COLO668 (cell line): ENCODE data around the gene BTN1A1.

Source experiments
- DNase-seq: peaks from one replicate; lab custom pipeline; 2025; ENCODE audit not compliant: unreplicated experiment; lab: John Stamatoyannopoulos, UW

Gene BTN1A1

DNA sequence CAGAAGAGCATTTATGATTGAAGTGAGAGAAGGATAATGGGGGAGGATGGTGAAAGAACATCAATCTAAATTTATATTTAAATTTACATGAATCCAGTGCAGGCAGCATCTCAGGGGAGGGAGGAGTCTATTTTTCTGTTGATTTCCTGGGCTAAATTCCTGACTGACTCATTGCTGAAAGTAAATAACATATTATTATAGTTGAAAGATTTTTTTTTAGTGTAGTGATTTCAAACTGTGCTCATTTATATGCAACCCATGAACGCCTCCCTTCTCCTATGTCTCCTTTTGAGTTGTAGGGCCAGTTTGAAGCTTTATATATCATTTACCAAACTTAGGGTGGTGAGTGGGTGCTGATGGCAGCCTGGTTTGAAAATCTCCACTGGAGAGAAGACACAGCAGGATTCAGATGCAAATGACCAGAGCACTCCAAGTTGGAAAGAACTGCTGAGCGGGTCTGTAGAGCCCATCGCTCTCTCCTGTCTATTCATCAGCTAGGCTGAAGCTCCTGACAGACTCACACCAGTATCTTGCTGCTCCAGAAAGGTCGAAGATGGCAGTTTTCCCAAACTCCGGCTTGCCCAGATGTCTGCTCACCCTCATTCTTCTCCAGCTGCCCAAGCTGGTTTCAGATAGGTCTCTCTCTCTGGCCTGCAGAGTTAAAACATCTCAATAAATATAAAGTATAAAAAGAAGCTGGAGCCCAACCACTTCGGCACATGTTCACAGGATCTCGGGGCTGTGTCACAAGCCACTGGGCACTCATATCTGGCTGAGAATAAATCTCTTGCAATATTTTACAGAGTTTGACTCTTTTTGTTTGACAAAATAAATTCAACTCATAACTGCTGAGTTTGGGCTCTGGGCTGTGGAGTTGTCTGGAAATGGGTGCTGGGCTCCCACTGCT lies 24.0 kb upstream of the BTN1A1 start:
- no peak for DNase-seq

DNA sequence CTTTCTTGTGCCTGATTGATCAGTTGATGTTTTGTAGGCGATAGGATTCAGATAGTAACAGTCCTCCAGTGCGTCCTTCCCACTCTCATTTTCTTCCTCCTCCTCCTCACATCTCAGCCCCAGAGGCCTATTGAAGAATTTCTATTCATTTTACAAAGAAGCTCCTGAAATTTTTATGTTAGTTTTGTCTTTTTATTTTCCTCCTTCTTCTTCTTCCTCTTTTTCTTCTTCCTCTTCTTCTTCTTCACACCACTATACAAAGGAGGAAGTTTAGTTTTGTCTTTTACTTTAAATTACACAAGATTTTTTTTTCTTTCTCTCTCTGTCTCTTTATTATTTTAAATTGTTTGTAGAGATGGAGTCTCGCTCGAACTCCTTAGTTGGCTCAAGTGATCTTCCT lies 23.2 kb upstream of the BTN1A1 start:
- no peak for DNase-seq

DNA sequence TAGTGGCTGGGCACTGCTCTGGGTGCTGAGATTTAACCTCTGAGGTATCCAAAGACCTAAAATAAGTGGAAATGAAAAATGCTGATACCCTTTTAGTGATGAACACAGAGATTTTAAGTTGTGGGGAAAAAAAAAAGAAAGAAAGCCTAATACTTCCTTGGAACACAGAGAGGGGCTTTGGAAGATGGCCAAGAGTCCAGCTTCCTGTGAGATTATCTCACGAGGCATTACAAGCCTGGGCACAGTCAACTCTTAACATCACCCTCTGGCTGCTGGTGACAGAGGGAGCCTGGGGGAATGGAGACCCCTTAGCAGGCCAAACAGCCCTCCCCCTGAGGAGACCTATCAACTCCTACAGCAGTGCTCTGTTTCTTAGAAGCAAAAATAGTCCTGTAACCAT lies 22.7 kb upstream of the BTN1A1 start:
- DNase-seq: no peak

DNA sequence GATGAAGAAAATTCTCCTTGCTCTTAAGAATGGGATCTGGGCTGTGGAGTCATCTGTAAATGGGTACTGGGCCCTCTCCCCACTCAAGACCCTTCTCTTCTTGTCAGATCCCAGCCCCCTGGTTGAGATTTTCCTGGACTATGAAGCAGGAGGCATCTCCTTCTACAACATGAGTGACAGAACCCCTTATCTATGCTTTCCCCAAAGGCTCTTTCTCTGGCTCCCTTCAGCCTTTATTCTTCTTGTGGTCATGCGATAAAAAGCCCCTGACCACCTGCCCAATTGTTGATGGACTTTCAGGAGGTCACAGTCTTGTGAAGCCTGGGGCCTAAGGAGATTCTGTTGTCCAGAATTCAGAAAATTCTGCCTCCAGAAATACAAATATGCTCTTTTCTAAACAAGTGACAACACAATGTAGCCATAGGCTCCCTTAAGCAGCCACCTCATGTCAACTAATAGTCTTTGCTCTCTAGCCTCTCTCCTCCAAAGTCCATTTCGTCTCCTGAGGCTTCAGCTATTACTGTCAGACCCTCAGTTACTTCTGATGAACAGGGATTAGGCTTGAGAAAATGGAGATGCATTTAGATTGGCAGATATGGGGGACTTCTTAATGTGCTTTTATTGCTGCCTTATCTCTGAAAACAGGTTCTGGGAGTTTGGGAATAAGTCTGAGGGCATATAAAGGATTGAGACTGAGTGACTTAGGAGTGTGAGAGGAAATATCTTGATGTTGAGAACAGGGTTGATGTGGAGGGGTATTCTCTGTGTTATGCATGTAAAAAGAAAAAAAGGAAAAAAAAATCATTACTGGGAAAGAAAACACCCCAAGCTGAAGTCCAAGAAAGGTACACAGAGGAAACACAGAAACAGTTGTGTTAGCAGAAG lies 21.8 kb upstream of the BTN1A1 start:
- DNase-seq: no peak

DNA sequence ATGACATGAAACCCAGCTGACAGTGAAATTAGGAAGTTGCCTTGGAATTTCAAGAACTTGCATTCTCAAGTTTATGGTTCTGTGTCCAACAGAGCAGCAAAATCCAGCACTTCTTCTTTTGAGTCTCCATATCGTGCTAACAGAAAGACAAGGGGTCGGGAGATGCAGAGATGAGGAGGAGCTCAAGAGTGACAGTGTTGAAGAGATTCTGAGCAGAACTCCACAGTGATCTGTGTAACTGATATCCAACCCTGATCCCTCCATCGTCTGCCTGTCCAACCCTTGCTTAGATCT lies 21.2 kb upstream of the BTN1A1 start:
- no peak for DNase-seq

DNA sequence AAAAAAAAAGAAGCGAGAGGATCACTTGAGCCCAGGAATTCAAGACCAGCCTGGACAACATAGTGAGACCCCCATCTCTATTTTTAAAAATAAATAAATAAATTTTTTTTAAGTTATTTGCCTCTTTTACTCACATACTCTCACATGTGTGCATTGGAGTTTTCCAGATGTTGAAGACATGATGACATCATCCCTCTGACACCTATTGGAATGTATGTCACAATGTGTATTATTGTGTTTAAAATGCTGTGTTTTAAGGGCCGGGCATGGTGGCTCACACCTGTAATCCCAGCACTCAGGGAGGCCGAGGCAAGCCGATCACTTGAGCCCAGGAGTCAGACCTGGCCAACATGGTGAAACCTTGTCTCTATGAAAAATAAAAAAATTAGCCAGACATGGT lies 17.8 kb upstream of the BTN1A1 start:
- DNase-seq: no peak

DNA sequence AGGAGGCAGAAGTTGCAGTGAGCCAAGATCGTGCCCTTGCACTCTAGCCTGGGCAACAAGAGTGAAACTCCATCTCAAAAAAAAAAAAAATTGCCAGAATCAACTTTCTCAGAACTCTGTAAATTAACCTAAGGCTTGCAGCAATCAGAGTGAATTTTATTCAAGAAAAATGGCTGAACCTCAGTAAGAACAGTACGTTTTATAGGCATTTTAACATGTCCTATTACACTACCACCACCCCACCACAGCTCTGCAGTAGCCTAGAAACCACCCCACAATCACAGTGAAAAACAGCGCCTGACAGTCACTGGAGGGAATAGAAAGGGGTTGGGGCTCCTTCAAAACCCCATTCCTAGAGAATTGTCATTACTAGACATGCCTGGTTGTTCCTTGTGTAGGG lies 16.4 kb upstream of the BTN1A1 start:
- DNase-seq: no peak

DNA sequence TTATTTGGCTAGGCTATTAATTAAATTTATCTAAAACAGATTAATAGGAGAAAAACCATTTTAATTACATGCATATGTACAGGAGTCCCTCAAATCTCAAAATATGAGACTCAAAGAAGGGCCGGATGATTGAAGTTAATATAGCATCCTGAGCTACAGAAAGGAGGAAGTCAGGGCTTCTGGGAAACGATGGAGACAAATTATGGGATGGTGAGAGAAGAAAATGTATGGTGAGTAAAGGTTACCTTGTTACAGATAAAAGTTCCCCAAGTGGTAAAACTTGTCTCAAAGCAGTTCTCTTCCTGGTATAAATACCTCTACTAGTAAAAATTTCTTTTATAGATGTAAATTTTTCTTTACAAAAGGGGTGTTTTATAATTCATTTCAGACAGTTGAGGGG lies 15.9 kb upstream of the BTN1A1 start:
- no peak for DNase-seq

DNA sequence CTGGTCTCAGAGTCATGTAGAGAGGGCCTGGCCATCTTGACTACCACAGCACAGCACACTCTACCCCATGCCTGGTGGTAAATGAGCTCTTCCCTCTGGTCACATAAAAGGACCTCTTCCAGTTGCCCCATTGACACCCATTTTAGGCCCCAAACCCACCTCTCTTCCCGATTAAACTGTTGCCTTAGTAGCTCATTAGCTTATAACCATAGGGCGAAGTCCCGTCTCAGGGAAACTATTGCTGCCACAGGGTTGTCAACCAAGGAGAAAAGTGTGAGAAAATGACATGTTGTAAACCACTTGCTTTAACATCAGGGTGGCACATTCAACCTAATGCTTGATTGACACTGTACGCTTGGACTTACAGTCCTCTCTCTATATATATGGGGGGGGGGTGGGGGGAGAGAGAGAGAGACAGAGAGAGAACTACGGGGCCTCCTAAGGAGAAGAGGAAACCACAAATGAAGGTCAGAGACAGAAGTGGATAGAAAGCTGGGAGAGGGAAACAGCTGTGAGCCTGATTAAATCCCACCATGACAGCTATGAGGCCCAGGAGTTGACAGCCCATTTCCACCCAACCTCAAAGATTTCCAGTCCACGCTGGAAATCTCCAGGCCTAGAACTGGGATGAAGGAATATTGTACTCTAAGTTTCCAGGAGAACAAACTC lies 14.9 kb upstream of the BTN1A1 start:
- no peak for DNase-seq

DNA sequence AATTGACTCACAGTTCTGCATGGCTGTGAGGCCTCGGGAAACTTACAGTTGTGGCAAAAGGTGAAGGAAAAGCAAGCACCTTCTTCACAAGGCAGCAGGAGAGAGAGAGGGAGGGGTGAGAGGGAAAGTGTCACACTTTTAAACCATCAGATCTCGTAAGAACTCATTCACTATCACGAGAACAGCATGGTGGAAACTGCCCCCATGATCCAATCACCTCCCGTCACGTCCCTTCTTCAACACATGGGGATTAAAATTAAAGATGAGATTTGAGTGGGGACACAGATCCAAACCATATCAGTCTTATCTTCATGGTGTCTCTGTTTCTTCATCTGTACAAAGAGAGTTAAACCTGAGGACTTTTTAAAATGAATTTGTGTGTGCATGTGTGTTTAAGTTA lies 13.7 kb upstream of the BTN1A1 start:
- no peak for DNase-seq

DNA sequence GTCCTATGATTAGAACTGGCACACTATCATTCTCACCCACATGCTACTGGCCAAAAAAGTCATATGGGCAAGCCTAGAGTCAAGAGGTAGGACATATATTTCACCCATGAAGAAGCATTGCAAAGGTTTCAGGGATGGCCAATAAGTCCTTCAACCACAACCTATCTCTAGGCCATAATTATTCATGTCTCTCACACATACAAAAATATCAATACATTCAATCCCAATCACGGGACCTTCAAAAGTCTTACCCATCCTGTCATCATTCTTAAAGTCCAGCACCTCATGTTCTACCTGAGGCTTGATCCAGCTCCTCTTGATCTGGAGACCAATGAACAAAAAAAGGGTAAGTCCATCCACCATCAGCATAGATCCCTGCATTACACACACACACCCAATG lies 12.6 kb upstream of the BTN1A1 start:
- no peak for DNase-seq

DNA sequence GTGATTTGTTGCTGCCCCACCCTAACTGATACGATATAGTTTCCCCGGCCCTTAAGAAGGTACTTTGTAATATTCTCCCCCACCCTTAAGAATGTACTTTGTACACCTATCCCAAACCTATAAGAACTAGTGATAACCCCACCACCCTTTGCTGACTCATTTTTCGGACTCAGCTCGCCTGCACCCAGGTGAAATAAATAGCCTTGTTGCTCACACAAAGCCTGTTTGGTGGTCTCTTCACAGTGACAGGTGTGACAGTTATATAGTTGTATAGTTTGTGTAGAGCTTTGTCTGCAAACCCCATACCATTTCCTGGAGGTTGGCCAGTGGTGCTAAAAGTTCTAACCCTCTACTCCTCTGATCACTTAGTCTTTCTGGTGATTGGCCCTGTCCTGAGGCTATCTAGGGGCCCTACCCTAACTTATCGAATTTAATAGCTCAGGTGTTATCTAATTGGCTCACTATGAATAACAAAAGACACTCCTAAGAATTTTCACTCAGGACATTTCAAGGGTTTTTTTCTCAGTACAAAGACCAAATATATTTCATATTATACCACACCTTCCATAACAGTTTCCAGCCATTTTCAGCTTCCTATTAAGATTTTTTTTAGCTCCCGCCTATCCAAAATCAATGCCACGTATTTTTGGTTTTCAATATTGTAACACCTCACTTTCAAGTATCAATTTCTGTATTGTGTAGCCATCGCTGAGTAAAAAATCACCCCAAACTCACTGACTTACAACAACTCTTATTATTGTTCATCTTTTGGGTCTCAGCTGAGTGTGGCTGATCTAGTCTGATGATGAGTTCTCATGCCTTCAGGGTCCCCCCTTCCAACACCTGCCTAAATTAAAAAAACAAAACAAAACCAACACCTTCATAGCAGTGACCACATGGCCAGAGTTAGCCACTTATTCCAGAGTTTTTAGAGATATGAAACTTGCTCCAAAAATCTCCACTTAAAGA lies 9.8 kb upstream of the BTN1A1 start:
- DNase-seq: no peak

DNA sequence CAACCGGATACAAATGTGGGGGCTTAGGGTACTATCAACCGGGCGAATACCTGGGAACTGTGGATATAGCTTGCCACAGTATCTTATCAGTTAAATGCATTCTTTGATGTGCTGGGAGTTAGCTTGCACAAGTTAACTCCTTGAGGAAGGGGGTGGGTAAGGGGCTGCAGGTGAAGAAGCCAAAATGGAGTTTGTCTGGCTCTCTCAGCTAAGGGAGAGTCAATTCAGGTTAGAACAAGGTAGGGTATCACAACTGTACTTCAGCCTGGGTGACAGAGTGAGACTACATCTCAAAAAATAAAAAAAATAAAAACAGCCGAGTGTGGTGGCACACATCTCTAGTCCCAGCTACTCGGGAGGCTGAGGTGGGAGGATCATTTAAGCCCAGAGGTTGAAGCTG lies 8.5 kb upstream of the BTN1A1 start:
- no peak for DNase-seq

DNA sequence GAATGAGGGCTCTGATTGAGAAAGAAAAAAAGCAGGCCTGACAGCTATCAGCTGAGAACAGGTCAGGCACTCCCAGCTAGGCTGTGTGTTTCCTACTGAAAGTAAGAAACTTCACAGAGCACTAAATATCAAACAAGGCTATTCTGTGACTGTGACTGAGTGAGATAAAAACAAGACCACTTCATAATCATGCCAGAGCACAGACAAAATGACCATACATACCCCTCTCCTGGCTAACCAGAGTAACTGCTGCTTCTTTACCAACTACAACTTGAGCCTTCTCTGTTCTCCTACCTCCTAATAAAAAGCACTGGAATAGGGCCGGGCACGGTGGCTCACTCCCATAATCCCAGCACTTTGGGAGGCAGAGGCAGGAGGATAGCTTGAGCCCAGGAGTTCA lies 6.8 kb upstream of the BTN1A1 start:
- no peak for DNase-seq

DNA sequence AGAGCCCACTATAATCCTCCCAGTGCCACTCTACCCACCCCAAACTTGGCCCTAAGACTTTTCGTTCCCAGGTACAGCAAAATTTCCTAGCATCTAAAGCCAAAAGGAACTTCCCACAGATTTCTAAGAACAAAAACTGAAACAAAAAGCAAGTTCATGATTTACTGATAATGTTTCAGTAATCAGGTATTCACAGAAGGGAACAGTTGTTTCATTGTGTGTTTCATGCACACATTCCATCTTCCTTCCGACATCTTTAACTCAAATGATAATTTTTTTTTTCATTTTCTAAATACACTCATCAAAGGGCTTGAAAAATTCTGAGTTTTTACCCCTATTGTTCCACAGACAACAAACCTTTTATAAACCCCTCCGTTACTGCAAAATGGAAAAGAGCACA lies 6.0 kb upstream of the BTN1A1 start:
- DNase-seq: no peak

DNA sequence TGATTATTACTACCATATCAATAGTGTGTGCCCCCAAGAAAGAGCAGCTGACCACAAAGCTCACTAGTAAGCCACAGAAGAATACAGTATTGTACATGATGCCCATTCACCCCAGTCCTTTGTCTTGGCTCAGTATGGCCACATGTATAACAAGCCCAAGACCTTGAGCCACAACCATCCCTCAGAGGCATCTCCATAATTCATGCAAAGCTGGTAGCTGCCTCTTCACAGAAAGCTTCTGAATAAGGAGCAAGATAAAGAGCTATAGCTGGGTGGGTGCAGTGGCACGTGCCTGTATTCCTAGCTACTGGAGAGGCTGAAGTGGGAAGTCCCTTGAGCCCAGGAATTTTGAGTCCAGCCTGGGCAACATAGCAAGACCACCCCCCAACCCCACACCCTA lies 4.8 kb upstream of the BTN1A1 start:
- no peak for DNase-seq

DNA sequence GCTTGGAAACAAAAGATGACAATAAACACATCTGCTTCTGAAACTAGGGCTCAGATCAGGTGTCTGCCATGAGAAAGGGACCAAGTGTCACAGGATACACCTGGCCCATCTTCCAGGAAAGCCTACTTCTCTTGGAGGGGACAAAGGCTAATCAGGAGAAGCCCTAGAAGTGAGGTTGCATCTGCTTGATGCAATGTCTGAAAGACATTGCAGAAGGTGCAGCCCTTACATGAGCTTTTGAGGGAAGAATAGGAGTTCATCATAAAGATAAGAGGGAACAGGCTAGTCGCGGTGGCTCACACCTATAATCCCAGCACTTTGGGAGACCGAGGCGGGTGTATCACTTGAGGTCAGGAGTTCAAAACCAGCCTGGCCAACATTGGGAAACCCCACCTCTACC lies 2.5 kb upstream of the BTN1A1 start:
- no peak for DNase-seq

DNA sequence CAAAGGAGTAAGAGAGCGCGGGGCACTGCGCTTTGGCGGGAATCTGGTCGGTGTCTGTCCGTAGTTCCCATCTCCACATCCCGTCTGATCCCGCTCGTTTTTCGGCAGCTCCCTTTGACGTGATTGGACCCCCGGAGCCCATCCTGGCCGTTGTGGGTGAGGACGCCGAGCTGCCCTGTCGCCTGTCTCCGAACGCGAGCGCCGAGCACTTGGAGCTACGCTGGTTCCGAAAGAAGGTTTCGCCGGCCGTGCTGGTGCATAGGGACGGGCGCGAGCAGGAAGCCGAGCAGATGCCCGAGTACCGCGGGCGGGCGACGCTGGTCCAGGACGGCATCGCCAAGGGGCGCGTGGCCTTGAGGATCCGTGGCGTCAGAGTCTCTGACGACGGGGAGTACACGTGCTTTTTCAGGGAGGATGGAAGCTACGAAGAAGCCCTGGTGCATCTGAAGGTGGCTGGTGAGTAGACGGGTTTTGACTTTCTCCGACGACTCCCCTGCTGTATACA lies 1.4 kb downstream of the BTN1A1 start:
- DNase-seq: peak; percentile 35

DNA sequence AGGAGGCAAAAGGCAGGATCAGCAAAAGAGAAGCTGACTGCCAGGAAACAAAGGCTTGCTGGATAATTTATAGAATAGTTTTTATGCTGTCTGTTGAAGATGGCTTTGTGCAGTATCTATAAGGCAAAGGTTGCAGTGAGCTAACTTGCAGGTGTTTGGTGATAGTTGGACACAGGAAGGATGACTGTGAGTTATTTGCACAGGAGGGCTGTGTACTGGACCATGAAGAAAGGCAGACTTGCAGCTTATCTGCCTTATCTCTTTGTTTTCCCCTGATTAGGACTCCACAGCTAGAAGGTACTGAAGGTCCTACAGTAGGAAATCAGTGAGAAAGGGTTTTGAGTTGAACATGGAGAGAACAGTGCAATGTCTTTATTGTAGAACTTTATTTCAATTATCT lies 2.1 kb downstream of the BTN1A1 start:
- peak; percentile 6 for DNase-seq

DNA sequence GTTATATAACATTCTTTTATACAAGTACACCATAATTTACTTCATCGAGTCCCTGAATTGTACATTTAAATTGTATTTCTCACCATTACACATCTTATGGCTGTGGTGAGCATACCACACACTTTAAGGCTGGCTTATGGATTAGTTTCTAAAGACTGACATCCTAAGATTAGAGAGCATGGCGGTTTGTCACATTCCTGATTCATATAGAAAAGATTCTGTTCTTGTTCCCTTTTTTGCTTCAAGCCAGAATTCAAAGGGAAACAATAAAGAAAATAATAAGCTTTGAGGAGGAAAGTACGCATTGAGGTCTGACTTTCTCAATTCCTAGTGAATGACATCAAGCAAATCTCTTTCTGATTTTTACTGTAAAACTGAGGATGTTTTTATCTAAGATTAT lies 2.5 kb downstream of the BTN1A1 start:
- DNase-seq: no peak

DNA sequence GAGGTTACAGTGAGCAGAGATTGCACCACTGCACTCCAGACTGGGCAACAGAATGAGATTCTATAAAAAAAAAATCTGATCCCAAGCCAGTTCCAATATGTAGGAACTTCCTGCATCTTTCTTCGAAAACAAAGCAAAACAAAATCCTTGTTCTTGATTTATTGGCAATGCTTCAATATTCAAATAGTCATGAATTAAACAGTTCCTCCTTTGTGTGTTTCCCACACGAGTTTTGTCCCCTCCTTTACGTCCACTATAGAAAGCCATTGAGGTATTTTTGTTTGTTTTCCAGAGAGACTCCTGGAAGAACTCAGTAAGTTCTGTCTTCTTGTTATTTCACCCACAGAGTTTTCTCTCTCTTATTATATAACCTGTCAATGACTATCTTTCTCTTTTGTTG lies 7.6 kb downstream of the BTN1A1 start:
- no peak for DNase-seq
